Stimulated activated CD4-positive, alpha-beta T cell treated with anti-CD3 and anti-CD28 coated beads, Interleukin-4, amount 100 ng/mL, for 4 hours (primary cell): ENCODE results near the gene KAT7.
"Not testable (repeated sequence)": the region's sequence is repeated elsewhere in the genome, so short reads cannot be mapped to it uniquely, and the experiment has no call there.

Experiments
- DNase-seq, 2 experiments: peaks; one replicate each; pipeline ENCODE4 v3.0.0-alpha.2; 2020

Gene KAT7

GRCh38 chr17:49788478-49789242 is at the start of gene KAT7:
Gene KAT7 (plus strand): TSS chr17:49788681. CDS start chr17:49788835, 154 bp downstream.
- DNase-seq, result peak; percentile 96 to 99

DNA sequence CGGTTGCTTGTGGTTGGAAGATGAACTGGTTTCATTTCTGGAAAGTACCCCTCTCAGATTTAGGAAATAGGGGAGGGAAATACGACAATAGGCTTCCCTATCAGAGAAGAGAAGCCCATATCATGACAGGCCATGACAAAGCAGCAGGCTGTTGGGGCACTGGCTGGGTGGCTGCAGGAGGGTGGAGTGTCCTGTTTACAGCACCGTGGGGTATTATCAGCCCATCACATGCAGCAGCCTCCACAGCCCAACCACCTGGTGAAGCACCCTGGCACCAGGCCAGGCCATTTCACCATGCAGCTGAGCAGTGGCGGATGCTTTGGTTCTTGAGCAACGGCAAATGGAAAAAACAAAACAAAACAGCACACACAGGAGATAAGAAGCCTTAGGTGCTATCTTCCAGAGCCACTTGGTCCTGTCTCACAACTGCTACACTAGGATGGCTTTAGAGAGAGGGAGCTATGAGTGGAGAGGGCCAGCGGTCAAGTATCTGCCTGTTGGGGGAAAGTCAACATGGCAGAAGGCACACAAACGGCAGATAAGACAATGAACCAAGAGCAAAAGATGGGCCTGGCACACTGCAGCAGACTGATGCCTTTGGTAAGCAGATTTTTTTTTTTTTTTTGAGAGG is 48.7 kb upstream of the KAT7 start:
- DNase-seq, result peak; percentile 65 to 85

DNA sequence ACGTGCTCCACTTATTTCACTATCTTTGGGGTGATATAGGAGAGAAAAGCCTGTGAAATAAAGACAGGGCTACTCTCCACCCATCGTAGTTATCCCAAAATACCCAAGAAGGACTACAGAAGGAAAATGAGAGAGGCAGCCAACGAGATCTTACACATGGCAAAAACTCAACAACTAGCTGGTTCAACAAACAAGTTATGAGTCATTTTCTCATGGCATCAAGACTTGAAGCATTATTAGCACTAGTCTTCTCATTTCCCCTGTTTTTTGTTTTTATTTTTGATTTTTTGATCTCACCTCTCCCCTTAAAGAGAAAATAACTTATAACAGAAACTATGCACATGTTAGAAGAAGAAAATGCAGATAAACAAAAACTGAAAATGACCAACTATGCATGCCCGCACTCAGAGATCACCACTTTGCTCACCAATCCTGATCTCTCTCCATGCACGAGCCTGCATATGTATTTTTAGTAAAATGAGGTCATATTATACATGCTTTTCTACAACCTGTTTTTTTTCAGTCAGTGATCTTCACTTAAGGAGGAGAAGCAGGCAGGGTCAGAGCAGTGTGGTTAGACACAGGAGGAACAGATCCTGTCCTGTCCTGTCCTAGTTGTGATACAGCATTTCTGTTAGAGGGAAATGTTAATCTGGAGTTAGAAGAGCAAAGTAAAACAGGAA is 47.3 kb upstream of the KAT7 start:
- no peak for DNase-seq

DNA sequence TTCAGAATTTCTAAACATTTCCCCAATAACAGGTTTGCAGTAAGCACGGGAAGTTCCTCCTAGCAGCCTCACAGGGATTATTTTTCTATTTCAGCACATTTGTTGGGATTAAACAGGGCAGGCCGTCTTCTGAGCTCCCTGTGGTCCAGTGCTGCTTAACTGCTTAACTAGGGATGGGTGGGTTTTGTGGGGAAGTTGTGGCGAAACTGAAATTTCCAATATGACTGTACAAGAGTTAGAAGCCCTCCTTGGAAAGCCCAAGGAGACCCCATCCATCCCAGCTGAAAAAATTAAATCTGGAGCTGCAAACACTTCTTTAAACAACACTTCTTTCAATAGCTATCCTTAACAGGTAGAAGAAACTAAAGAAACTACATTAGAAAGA is 46.8 kb upstream of the KAT7 start:
- DNase-seq, result no peak

DNA sequence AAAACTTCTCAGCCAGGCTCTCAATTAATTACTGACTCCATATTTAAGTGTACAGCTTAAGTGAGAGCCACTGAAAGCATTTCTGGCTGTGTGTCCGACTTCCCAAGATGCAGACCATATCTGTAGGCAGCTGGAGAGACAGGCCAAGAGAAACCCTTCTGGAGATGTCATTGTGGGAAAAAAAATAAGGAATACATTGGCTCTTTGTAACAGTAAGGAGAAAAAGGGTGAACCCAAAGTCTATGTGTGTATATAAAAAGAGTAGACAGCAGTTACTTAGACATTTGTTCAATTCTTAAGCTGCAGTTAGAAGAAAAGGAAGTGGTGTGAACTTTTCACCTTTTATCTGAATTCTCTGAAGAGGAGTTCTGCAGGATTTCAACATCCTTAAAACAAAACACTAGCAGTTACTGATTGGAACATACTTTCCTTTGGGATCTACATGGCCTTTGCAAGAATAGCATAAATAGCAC is 46.3 kb upstream of the KAT7 start:
- no peak for DNase-seq

DNA sequence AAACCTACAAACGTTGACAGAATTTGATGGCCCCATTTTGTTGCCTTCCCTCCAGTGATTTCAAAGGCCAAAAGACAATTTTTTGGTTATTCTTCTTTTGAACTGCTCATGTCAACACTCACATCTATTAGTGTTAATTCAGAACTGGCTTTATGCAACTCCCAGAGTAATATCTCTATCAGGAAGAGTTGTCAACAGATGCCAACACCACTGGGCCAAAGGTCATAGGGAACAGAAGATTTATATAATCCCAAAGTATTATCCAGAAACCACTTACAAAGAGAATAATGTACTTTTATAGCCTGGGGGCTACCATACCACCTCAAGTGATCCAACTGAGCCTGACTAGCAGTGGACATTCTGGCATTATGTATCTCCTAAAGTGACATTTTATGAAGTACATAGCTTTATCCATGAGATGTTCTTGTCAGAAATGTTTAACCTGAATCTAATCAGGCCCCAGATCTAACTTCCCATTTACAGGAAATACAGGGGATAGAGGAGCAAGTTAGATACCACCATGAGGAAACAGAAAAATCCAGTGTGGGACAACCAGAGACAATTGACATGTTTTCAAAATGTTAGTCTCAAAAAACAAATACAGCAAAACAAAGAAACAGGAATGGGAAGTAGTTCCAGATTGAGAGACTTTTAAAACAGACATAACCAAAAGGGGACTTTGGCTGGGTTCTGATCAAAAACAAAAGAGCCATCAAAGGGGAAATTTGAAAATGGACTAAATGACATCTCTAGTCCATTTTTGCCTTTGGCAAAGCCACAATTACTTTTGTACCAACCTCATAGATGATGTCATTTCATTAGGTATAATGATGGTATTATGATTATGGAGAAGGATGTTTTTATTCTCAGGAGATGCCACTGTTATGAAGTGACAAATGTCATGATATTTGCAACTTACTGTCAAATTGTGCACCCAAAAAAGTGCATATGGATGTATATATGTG is 43.0 kb upstream of the KAT7 start:
- DNase-seq, result no peak

GRCh38 chr17:49746791-49747490 is 41.5 kb upstream of the KAT7 start:
- DNase-seq, result no peak

GRCh38 chr17:49747632-49748031 is 40.8 kb upstream of the KAT7 start:
- DNase-seq, result no peak

- no peak for DNase-seq
These were observed 40.3 kb upstream of the KAT7 start for GRCh38 chr17:49748223-49748622.

DNA sequence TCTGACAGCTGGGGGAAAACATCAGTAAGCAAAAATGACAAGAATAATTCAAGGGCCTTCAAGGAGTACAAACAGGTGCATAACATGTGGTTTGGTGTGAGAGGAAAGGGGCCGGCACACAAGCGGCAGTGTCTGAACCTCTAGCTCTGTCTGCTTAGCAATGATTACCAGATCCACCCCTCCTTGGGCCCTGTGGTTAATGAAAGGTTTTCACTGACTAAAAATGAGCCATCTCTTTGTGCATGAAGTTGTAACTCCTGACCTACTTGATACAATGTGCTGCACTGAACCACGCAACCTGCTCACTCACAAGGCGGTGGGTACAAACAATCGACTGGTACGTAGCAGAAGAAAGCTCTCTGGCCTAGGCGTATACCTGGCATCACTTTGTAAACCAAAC is 39.7 kb upstream of the KAT7 start:
- DNase-seq, result peak; percentile 29 to 38

GRCh38 chr17:49749730-49750129 is 38.8 kb upstream of the KAT7 start:
- no peak for DNase-seq

GRCh38 chr17:49752508-49752907 is 36.0 kb upstream of the KAT7 start:
- no peak for DNase-seq

GRCh38 chr17:49753959-49754391 is 34.5 kb upstream of the KAT7 start:
- no peak for DNase-seq

- DNase-seq, result no peak
These were observed 32.7 kb upstream of the KAT7 start for GRCh38 chr17:49755663-49756283.

GRCh38 chr17:49756323-49757150 is 31.9 kb upstream of the KAT7 start:
- no peak for DNase-seq

DNA sequence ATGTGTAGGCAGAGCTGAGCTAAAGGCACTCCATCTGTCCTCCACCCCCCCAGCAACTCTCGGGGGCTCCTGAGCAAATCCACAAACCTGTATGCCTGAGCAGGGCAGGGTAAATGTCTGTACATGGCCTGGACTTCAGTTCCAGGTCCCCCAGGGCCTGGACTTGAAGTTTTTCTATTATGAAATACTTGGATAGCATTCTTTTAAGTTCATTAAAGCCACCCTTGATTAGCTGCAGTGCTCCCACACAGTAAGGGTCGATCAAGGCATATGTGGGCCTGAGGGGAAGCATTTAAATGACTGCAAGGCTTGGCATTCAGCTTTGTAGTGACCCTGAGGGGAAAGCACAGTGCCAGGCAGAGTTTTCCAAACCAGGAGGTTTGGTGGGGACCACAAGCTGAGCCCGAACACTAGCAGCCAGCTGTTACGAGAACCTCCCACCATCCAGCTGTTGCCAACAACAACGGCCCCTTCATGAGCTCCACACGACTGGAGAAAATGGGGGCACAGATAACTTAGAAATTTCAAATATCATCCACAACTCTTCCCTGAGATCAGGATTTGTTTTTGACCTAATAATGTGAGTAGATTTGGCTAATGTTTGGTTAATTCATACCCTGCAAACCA is 31.2 kb upstream of the KAT7 start:
- no peak for DNase-seq

DNA sequence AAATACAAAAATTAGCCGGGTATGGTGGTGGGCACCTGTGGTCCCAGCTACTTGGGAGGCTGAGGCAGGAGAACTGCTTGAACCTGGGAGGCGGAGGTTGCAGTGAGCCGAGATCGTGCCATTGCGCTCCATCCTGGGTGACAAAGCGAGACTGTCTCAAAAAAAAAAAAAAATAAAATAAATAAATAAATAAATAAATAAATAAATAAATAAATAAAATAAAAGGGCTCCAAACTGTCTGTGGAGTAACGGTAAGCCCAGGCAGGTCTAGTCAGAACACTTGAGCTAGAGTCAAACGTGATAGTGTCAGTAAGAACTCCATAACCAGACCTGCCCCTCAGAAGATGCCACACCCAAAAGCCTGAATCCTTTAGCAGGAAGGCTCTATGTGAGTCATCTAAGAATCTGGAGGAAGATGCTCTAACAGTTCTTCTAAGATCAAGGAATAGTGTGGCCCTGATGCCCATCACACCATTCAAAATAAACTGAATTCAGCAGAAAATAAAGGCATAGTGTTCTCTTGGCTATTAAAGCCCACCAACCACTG is 29.9 kb upstream of the KAT7 start:
- DNase-seq, result not testable (repeated sequence)

GRCh38 chr17:49759203-49759602 is 29.3 kb upstream of the KAT7 start:
- no peak for DNase-seq

- DNase-seq, result no peak
These were observed 28.2 kb upstream of the KAT7 start for GRCh38 chr17:49760296-49760695.
